Measurements from ENCODE around the gene VARS2.

DNA sequence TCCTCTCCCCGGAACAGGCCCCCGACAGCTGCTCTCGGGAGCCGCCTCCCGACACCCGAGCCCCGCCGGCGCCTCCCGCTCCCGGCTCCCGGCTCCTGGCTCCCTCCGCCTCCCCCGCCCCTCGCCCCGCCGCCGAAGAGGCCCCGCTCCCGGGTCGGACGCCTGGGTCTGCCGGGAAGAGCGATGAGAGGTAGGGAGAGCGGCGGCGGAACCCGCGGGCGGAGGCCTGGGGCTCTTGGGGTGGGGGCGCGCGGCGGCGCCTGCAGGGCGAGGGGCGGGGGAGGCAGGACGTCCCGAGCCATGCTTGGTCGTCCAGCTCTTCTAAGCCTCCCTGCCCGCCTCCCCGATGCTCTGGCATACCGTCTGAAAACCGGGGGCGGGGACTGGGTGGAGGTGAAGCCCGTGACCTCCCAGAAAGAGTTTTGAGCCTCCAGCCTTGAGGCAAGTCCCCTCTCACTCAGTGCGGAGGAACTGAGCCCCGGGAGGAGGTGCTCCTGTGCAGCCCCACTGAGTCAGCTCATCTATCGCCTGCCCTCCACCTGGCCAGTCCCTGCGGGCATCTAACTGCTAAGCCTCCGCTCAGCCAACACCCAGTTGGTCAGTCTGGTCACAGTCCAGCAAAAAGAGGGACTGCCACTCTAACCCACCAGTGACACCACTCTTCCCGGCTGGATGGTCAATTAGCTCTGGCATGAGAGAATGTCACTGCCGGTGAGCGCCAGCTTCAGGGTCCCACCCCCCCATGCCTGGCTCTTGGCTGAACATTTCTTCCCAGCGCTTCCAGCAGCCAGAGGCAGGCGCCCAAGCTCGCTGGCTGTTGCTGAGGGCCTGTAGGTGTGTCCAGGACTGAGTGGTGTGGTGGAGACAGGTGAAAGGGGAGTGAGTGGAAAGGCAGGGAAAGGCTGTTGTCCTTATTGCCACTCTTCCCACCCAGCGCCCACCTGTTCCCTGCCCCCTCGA lies 29.2 kb upstream of the VARS2 start:
- TF ChIP-seq, protein P1, sequence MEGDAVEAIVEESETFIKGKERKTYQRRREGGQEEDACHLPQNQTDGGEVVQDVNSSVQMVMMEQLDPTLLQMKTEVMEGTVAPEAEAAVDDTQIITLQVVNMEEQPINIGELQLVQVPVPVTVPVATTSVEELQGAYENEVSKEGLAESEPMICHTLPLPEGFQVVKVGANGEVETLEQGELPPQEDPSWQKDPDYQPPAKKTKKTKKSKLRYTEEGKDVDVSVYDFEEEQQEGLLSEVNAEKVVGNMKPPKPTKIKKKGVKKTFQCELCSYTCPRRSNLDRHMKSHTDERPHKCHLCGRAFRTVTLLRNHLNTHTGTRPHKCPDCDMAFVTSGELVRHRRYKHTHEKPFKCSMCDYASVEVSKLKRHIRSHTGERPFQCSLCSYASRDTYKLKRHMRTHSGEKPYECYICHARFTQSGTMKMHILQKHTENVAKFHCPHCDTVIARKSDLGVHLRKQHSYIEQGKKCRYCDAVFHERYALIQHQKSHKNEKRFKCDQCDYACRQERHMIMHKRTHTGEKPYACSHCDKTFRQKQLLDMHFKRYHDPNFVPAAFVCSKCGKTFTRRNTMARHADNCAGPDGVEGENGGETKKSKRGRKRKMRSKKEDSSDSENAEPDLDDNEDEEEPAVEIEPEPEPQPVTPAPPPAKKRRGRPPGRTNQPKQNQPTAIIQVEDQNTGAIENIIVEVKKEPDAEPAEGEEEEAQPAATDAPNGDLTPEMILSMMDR (IDR thresholded peaks at IDR 0.05): no peak
- TF ChIP-seq EZH2 (IDR thresholded peaks at IDR 0.05; ENCODE audit: borderline replicate concordance, insufficient read depth, low read depth, low read length, poor library complexity, severe bottlenecking): no peak

Data from B cell (primary cell).